B cell (primary cell): ENCODE results near the gene HOXB3. TPM values are rescaled to one million over a fixed set of nuclear protein-coding genes. Genes with fewer than 3 reads are reported as not detected.

Experiments
- ATAC-seq: fragments of 200-7000 bp; cut with Tn5 transposase; one replicate; pipeline ENCODE4 v1.10.0; 2021; ENCODE audit warnings: low read depth, mild to moderate bottlenecking, moderate number of reproducible peaks, moderate library complexity
- CTCF ChIA-PET: fragments of 350-600 bp; sonication (Branson Sonifier 250); formaldehyde crosslinking; loops from one replicate; lab custom pipeline; 2021; ENCODE audit warnings: antibody characterized with exemption, inconsistent platforms; lab: Charles Lee
- POLR2A ChIA-PET: fragments of 350-600 bp; sonication (Branson Sonifier 250); formaldehyde crosslinking; loops from one replicate; lab custom pipeline; 2021; ENCODE audit warnings: antibody characterized with exemption; lab: Charles Lee
- DNase-seq: peaks from one replicate; pipeline ENCODE4 v3.0.0; 2013
- H2AFZ ChIP-seq: 2 replicates; pipeline ENCODE4 v1.6.1; 2012; ENCODE audit warnings: mild to moderate bottlenecking, low read depth, low read length; ENCODE audit not compliant: insufficient read depth, poor library complexity, severe bottlenecking
- H3K27ac ChIP-seq, 2 donors: 1 replicate in 1 of 2; 2 replicates in 1 of 2; pipeline ENCODE4 v1.5.1; 2012 to 2013; ENCODE audit warnings: low read length in 2 of 2, mild to moderate bottlenecking in 2 of 2, moderate library complexity in 1 of 2
- H3K27me3 ChIP-seq, 4 experiments: fragments of 200-600 bp in 1 of 4; sonication (generic) in 1 of 4; replicated peaks in 1 of 4; 1 replicate in 2 of 4; 2 replicates in 2 of 4; pipeline versions ENCODE4 v1.6.1 to v1.7.0; 2013 to 2016; ENCODE audit warnings: low read length in 3 of 4, mild to moderate bottlenecking in 2 of 4, mixed read lengths in 1 of 4, moderate library complexity in 1 of 4; ENCODE audit not compliant: insufficient read depth in 4 of 4, control insufficient read depth in 3 of 4; ENCODE audit errors: control extremely low read depth in 1 of 4
- H3K36me3 ChIP-seq, 2 experiments: replicated peaks in 1 of 2; 1 replicate in 1 of 2; 2 replicates in 1 of 2; pipeline versions ENCODE4 v1.6.1 to v1.7.1; 2013; ENCODE audit warnings: low read length in 1 of 2; ENCODE audit not compliant: insufficient read depth in 2 of 2, control insufficient read depth in 1 of 2; ENCODE audit errors: control extremely low read depth in 1 of 2, extremely low read depth in 1 of 2
- H3K4me1 ChIP-seq, 2 donors: fragments of 200-600 bp in 1 of 2; sonication (generic) in 1 of 2; 1 replicate in 1 of 2; 2 replicates in 1 of 2; pipeline versions ENCODE4 v1.5.1 to v1.6.1; 2013 to 2017; ENCODE audit warnings: low read length in 2 of 2; ENCODE audit not compliant: control insufficient read depth in 2 of 2, insufficient read depth in 2 of 2
- H3K4me2 ChIP-seq: replicated peaks from 2 replicates; pipeline ENCODE3; 2012; ENCODE audit warnings: mild to moderate bottlenecking, low read depth, low read length; ENCODE audit not compliant: poor library complexity, severe bottlenecking
- H3K4me3 ChIP-seq, 5 experiments: fragments of 200-600 bp in 1 of 5; sonication (generic) in 1 of 5; 1 replicate in 3 of 5; 2 replicates in 2 of 5; pipeline versions ENCODE4 v1.5.1 to v1.7.0; 2011 to 2016; ENCODE audit warnings: low read length in 4 of 5, mild to moderate bottlenecking in 4 of 5, low read depth in 2 of 5, control low read depth in 1 of 5, moderate library complexity in 1 of 5; ENCODE audit not compliant: insufficient read depth in 1 of 5; ENCODE audit errors: control extremely low read depth in 1 of 5, extremely low read depth in 1 of 5
- H3K79me2 ChIP-seq: fragments of 200-600 bp; sonication (generic); one replicate; pipeline ENCODE4 v1.6.0; 2016; ENCODE audit warnings: low read length; ENCODE audit not compliant: control insufficient read depth, insufficient read depth
- H3K9ac ChIP-seq: fragments of 200-600 bp; sonication (generic); 2 replicates; pipeline ENCODE4 v1.6.1; 2017; ENCODE audit warnings: mild to moderate bottlenecking, low read length, moderate library complexity
- H3K9me3 ChIP-seq, 3 donors: one replicate each; pipeline versions ENCODE4 v1.6.1 to v1.7.1; 2013; ENCODE audit warnings: low read length in 2 of 3; ENCODE audit not compliant: control insufficient read depth in 2 of 3, insufficient read depth in 1 of 3; ENCODE audit errors: control extremely low read depth in 1 of 3
- H4K20me1 ChIP-seq: 2 replicates; pipeline ENCODE4 v1.6.0; 2012; ENCODE audit warnings: mild to moderate bottlenecking, low read length; ENCODE audit not compliant: insufficient read depth, control insufficient read depth, poor library complexity, severe bottlenecking
- H3K27ac Mint-ChIP-seq: one replicate; pipeline ENCODE4 v1.8.0; 2021; ENCODE audit warnings: mixed read lengths
- H3K27me3 Mint-ChIP-seq: one replicate; pipeline ENCODE4 v1.8.0; 2021; ENCODE audit warnings: mixed read lengths
- H3K4me1 Mint-ChIP-seq: one replicate; pipeline ENCODE4 v1.8.0; 2021; ENCODE audit warnings: mixed read lengths
- H3K4me3 Mint-ChIP-seq: one replicate; pipeline ENCODE4 v1.8.0; 2021; ENCODE audit warnings: mixed read lengths
- H3K9me3 Mint-ChIP-seq: one replicate; pipeline ENCODE4 v1.8.0; 2022; ENCODE audit warnings: mixed read lengths; ENCODE audit not compliant: insufficient read depth
- EZH2 ChIP-seq: IDR thresholded peaks from 2 replicates; pipeline ENCODE4 v1.6.1; 2012; ENCODE audit warnings: borderline replicate concordance, low read depth, mild to moderate bottlenecking, moderate library complexity, low read length; ENCODE audit not compliant: insufficient read depth, poor library complexity, severe bottlenecking
- WGBS: methylation state at CpG from one replicate; pipeline ENCODE4 v1.1.5; 2013; ENCODE audit warnings: missing lambda C conversion rate; ENCODE audit not compliant: insufficient coverage; 5-methylcytosine and 5-hydroxymethylcytosine counted together
- intact Hi-C: fragments of 100-400 bp; cut with micrococcal nuclease; formaldehyde crosslinking; loops from one replicate; pipeline ENCODE4 v1.10.0; 2022
- polyA minus RNA-seq: library from RNA; depleted of rRNA, polyadenylated mRNA; stranded (reverse); fragments of >200 nt; gene quantifications from 2 replicates; pipeline ENCODE4 v1.2.3, GENCODE V29; 2012
- polyA plus RNA-seq: library from polyadenylated mRNA; depleted of rRNA; stranded (reverse); fragments of >200 nt; gene quantifications from 2 replicates; pipeline ENCODE4 v1.2.3, GENCODE V29; 2012
- total RNA-seq, 2 donors: library from RNA; stranded (reverse); fragments of 120-200 nt in 1 of 2; gene quantifications; 1 replicate in 1 of 2; 2 replicates in 1 of 2; pipeline versions ENCODE4 v1.2.3 to v1.2.4, GENCODE V29; 2013 to 2022
- TF ChIP-seq, protein P1 (sequence below): fragments of 200-600 bp; IDR thresholded peaks from one replicate; pipeline ENCODE4 v1.8.0; 2022; ENCODE audit warnings: antibody characterized with exemption, mild to moderate bottlenecking

The HOXB3 gene
- total RNA-seq (3.4 and 4.0 TPM in 2 replicates), polyA plus RNA-seq (1.4 and 3.0 TPM in 2 replicates), polyA minus RNA-seq (1.1 and 1.5 TPM in 2 replicates)
- total RNA-seq (2013): 1.3 TPM

DNA sequence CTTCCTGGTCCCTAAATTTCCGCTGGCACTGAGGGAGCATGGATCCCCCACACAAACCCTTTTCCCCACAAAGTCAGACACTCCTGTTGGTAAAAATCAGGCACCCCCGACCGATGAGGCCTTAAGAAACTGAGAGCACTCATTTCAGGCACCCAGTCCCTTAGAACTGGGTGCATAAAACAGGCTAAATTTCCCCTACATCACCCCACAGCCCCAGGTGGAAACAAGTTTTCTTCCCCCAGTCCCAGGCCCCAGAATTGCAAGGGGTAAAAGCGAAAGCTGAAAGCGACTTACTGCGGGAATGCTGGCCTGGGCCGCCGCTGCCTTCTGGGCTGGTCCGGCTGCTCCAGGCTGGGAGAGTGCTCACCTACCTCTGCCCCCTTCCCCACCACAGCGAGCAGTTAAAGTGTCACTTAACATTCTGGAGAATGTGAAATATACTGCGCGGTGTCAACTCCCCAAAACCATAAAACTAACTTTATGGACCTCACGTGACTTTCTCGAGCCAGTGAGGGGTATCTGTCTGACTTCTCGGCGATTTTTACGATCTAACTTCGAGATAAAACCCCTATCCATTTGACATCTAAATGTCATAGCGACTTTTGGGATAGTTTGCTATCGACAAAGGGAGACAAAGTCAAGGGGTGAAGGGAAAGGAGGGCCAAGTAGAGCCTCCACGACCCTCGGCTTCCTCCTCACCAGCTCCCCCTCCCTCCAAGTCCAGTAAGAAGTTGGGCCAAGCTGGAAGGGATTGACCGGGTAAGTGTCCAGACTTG is at the start of gene HOXB3:
Gene HOXB3 (minus strand): TSS at position 411 of the 776 bp plus-strand sequence. CDS start 37,767 bp downstream, outside the sequence.
- Mint-ChIP-seq H3K27ac (peak within 1 kb of the TSS; percentile 32), H3K4me1 (peaks cover 47% of the 10 kb centered on the region), H3K27me3 (peaks cover 91% of the 10 kb centered on the region), H3K9me3 (no peaks in the 10 kb centered on the region), H3K4me3 (peak within 1 kb of the TSS; percentile 58)
- no peak within 1 kb of the TSS for H3K27ac ChIP-seq
- intact Hi-C loops: no loop called here
- H2AFZ ChIP-seq: no peak within 1 kb of the TSS
- TF ChIP-seq, protein P1, sequence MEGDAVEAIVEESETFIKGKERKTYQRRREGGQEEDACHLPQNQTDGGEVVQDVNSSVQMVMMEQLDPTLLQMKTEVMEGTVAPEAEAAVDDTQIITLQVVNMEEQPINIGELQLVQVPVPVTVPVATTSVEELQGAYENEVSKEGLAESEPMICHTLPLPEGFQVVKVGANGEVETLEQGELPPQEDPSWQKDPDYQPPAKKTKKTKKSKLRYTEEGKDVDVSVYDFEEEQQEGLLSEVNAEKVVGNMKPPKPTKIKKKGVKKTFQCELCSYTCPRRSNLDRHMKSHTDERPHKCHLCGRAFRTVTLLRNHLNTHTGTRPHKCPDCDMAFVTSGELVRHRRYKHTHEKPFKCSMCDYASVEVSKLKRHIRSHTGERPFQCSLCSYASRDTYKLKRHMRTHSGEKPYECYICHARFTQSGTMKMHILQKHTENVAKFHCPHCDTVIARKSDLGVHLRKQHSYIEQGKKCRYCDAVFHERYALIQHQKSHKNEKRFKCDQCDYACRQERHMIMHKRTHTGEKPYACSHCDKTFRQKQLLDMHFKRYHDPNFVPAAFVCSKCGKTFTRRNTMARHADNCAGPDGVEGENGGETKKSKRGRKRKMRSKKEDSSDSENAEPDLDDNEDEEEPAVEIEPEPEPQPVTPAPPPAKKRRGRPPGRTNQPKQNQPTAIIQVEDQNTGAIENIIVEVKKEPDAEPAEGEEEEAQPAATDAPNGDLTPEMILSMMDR: no peak
- TF ChIP-seq EZH2: peak; percentile 57
- ChIA-PET CTCF (interaction anchor here (0.6 to 2.2 kb wide), 7 partner anchors 9 to 282 kb away, joined by 3 to 6 read pairs (median 4); no protein-coding TSS in a partner anchor), POLR2A (no interaction called here)
- peaks cover 4% of the 10 kb centered on the region for H4K20me1 ChIP-seq
- peak within 1 kb of the TSS; percentile 53 for H3K4me2 ChIP-seq
- ATAC-seq: no peak
- no peaks in the 10 kb centered on the region for H3K36me3 ChIP-seq
- H3K9me3 ChIP-seq: peaks cover 0 to 11% (median 0%) of the 10 kb centered on the region in 3 donors
- H3K4me1 ChIP-seq: peaks cover 52 to 61% of the 10 kb centered on the region in 2 donors
- peak; percentile 48 for DNase-seq
- 19% methylated on average over 5 of the region's 23 CpGs for WGBS
- H3K4me3 ChIP-seq: peak within 1 kb of the TSS in 2 of 5 experiments; percentile 15 to 17
- peaks cover 0 to 99% (median 83%) of the 10 kb centered on the region in 4 experiments for H3K27me3 ChIP-seq
- peak within 1 kb of the TSS; percentile 1 for H3K9ac ChIP-seq
- no peaks in the 10 kb centered on the region for H3K79me2 ChIP-seq

- TF ChIP-seq EZH2: no peak
- TF ChIP-seq, protein P1: no peak
- no peaks in the 10 kb centered on the region for H3K9me3 Mint-ChIP-seq
- H3K4me1 Mint-ChIP-seq: peaks cover 22% of the 10 kb centered on the region
- H3K4me3 Mint-ChIP-seq: no peak overlapping the region
- CTCF ChIA-PET: interaction anchor here (1.3 kb wide), 1 partner anchor 16 kb away, joined by 3 read pairs; no protein-coding TSS in a partner anchor
- DNase-seq (no peak), ATAC-seq (no peak)
- POLR2A ChIA-PET: no interaction called here
- Histone ChIP-seq H3K9me3 (peaks cover 0 to 26% (median 0%) of the 10 kb centered on the region in 3 donors), H3K27me3 (peaks cover 0 to 85% (median 57%) of the 10 kb centered on the region in 4 experiments), H3K27ac (no peak overlapping the region), H3K4me1 (peaks cover 27 to 46% of the 10 kb centered on the region in 2 donors), H3K79me2 (no peaks in the 10 kb centered on the region), H3K4me2 (no peak overlapping the region), H3K4me3 (no peak overlapping the region), H3K36me3 (no peaks in the 10 kb centered on the region), H4K20me1 (no peaks in the 10 kb centered on the region), H3K9ac (no peak overlapping the region), H2AFZ (no peak overlapping the region)
- intact Hi-C loops: no loop called here
- WGBS: 90% methylated on average over 3 of the region's 5 CpGs
- H3K27ac Mint-ChIP-seq: no peak overlapping the region
- H3K27me3 Mint-ChIP-seq: peaks cover 78% of the 10 kb centered on the region
Measured at GRCh38 chr17:48639136-48639535, 49.1 kb upstream of the HOXB3 start.
